ENCODE measurements around the gene CSRNP2.
A peak's percentile ranks its signal among the peaks of the same experiment; 100 is the strongest.
"Not testable (repeated sequence)": the region's sequence is repeated elsewhere in the genome, so short reads cannot be mapped to it uniquely, and the experiment has no call there.

Gene CSRNP2

DNA sequence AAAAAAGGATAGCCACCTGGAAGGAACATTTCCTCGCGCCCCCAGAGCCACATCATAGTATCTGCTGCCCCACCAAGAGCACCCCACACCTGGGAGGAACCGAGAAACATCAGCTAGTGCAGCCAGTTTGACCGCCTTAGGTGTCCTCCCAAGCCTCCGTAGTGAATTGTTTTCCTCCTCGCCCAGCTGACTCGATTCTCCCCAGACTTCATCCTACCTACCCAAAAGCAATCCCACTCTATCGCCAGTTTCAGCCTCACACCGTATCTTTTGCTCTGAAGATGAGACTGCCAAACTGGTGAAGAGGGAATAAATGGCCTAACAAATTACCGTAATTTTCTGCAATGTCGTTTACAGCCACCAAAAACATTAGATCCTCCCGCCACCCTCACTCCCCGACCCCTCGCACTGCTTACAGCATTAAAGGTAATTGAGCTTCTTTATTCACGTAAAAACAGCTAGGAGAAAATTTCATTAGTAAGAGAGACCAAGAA is 56.0 kb downstream of the CSRNP2 start:
- DNase-seq (ENCODE audit: low read depth), result no peak

- peak; percentile 79 for DNase-seq (ENCODE audit: low read depth)
Observed at GRCh38 chr12:51025836-51026638, 57.4 kb downstream of the CSRNP2 start, which contains the start of gene SLC11A2. TSS of gene SLC11A2 (minus strand) at chr12:51026384. CDS start at chr12:51010728, 15,656 bp downstream.

DNA sequence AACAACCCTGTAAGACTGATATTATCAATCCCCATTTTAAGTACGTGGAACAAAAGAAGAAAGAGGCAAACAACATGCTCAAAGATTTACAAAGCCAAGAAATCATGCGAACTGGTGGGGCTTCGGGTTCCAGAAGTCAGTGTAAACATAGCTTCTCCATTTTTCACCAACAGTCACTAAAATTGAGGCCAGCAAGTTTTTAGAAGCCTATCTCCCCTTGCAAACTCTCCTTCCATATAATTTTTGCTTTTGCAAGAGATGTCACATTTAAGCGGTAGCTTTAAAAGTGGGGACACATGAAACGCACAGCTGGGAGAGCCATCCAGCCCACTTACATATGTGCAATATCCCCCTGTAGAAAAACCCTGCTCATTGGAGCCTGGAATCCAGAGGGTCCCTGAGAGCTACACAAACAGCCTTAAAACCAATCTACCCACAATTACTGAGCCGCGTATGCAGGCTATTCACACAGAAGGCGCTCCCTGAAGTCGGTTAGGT is 58.0 kb downstream of the CSRNP2 start:
- no peak for DNase-seq (ENCODE audit: low read depth)

DNA sequence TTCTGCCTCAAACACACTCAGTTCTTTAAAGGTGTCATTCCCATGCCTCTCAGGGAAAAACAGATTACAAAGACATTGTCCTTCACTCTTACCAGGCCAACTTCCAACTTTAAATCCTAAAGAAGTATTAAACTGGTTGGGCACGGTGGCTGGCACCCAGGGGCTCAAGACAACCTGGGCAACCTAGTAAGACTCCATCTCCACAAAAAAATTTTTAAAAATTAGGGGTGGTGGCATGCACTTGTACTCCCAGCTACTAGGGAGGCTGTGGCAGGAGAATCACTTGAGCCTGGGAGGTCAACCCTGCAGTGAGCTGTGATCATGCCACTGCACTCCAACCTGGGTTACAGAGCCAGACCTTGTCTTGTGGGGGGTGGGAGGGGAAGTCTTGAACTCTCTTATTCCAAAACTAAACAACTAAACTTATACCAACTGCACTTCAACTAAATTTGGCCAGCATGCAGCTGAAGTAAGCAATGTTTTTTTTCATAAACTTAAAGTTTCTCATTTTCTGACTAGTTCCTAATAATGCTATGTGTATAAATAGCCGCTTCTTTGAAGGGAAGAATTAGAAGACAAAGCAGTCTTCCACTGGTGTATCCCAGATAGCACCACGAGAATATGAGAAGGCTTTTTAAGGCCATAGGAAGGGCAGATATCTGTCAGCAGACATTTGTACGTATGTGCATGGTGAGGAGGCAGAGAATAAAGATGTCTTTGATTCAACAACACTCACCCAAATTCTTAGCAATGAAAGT is 59.6 kb downstream of the CSRNP2 start:
- no peak for DNase-seq (ENCODE audit: low read depth)

- no peak for DNase-seq (ENCODE audit: low read depth)
Observed at GRCh38 chr12:51021694-51022093, 61.7 kb downstream of the CSRNP2 start.

DNA sequence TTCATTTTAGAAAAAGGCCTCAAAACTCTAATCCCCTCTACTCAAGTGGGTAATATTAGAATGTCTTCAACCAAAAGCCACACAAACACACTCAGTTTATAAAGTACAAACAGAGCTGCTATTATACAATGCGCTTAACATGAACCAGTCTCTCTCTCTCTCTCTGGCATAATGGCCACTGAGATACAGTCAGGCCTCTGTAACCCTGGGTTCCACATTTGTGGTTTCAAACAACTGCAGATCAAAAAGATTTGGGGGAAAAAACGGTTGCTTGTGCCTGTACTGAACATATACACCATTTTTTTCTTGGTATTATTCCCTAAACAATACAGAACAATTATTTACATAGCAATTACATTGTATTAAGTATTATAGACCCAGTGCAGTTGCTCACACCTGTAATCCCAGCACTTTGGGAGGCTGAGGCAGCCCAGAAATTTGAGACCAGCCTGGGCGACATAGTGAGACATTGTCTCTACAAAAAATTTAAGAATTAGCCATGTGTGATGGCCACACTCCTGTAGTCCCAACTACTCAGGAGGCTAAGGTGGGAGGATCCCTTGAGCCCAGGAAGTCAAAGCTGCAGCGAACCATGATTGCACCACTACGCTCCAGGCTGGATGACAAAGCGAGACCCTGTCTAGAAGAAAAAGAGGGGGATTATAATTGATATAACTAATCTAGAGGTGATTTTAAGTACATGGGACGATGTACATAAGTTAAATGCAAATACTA is 62.8 kb downstream of the CSRNP2 start:
- no peak for DNase-seq (ENCODE audit: low read depth)

GRCh38 chr12:51019927-51020326 is 63.5 kb downstream of the CSRNP2 start:
- no peak for DNase-seq (ENCODE audit: low read depth)

GRCh38 chr12:51018956-51019355 is 64.4 kb downstream of the CSRNP2 start:
- no peak for DNase-seq (ENCODE audit: low read depth)

DNA sequence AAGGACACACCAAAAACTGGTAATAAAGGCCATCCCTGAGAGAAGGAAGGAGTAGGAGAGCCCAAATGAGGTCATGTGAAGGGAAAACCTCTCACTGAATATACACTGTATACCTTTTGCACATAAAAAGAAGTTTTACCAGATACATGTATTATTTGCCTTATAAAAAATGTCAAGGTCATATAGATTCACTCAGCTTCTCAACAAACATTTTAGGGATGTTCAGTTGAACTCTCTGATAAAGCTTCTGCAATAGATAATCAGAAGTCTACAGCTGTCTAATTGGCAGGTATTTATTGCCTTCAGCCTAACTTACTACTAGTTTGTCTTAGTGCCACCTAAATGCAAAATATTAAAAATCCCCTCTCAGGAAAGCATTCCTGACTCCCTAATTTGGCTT is 65.9 kb downstream of the CSRNP2 start:
- DNase-seq (ENCODE audit: low read depth), result no peak

DNA sequence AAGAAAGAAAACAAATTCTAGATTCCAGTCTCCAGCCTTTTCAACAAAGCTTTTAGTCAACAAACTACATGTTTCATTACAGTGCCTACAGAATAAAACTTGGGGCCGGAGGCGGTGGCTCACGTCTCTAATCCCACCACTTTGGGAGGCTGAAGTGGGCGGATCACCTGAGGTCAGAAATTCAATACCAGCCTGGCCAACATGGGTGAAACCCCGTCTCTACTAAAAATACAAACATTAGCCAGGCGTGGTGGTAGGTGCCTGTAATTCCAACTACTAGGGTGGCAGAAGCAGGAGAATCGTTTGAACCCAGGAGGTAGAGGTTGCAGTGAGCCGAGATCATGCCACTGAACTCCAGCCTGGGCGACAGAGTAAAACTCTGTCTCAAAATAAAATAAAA is 68.9 kb downstream of the CSRNP2 start:
- not testable (repeated sequence) for DNase-seq (ENCODE audit: low read depth)

DNA sequence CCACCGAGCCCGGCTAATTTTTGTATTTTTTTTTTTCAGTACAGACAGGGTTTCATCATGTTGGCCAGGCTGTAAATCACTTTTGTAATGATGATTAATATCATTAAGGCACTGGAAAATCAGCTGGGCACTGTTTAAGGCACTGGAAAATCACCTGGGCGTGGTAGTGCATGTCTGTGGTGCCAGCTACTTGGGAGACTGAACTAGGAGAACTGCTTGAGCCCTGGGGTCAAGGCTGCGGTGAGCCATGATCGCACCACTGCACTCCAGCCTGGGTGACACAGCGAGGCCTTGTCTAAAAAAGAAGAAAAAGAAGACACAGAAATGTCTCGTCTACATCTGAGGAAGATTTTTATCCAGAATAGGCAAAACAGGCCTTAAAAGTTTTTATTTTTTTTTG is 70.0 kb downstream of the CSRNP2 start:
- DNase-seq (ENCODE audit: low read depth), result no peak

GRCh38 chr12:51012570-51013236 is 70.7 kb downstream of the CSRNP2 start:
- DNase-seq (ENCODE audit: low read depth), result no peak

DNA sequence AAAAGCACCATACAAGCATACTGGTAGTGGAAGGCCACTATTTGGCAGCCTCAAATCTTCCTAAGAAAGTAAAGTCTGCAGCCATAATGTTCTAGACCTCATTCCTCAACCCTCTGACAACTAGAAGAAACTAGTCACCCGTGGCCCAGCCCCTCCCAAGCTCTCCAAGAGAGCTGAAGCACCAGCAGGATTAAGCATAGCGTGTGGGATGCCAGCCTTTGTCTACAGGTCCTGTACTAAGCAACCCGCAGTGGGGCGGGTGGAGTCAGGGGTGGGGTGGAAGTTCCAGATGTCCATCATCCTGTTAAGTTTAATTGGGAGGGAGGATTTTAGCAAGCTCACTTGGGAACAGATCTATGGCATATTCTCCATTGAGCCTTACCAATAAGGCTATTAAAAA is 71.4 kb downstream of the CSRNP2 start:
- no peak for DNase-seq (ENCODE audit: low read depth)

Data from stimulated activated CD8-positive, alpha-beta memory T cell treated with anti-CD3 and anti-CD28 coated beads, Interleukin-12 subunit alpha, Interleukin-12 subunit beta, amount 100 ng/mL, for 1 hour (primary cell).